PC-3 (cell line): ENCODE results near the gene SHROOM3. TPM values are rescaled to one million over a fixed set of nuclear protein-coding genes. Genes with fewer than 3 reads are reported as not detected.
A peak's percentile ranks its signal among the peaks of the same experiment; 100 is the strongest.

Source experiments
- ATAC-seq: fragments of 200-7000 bp; cut with Tn5 transposase; 2 replicates; pipeline ENCODE4 v1.9.1; 2020; ENCODE audit warnings: mild to moderate bottlenecking, moderate library complexity
- BruUV-seq: library from RNA; stranded (reverse); fragments of 400-500 nt; replicated peaks from 2 replicates; lab custom pipeline; 2021; lab: Mats Ljungman, UMichigan
- CTCF ChIA-PET: fragments of 300-600 bp; sonication (Branson Sonifier 250); formaldehyde crosslinking; loops from one replicate; lab custom pipeline; 2022; ENCODE audit warnings: antibody characterized with exemption; lab: Charles Lee
- POLR2A ChIA-PET: fragments of 300-600 bp; sonication (Branson Sonifier 250); formaldehyde crosslinking; loops from one replicate; lab custom pipeline; 2022; ENCODE audit warnings: antibody characterized with exemption; ENCODE audit not compliant: unreplicated experiment; lab: Charles Lee
- DNase-seq: peaks from one replicate; pipeline ENCODE4 v3.0.0-alpha.2; 2015
- H2AFZ ChIP-seq: fragments of 300-600 bp; sonication (generic); 2 replicates; pipeline ENCODE4 v1.6.0; 2016; ENCODE audit warnings: antibody characterized with exemption, low read length
- H3F3A ChIP-seq: fragments of 300-600 bp; sonication (generic); one replicate; pipeline ENCODE4 v1.6.0; 2017; ENCODE audit warnings: antibody characterized with exemption, low read length, control low read depth, mild to moderate bottlenecking; ENCODE audit not compliant: unreplicated experiment
- H3K27ac ChIP-seq: fragments of 300-600 bp; sonication (generic); 2 replicates; pipeline ENCODE4 v1.5.1; 2016; ENCODE audit warnings: mild to moderate bottlenecking, low read length
- H3K27me3 ChIP-seq: fragments of 300-600 bp; sonication (generic); 2 replicates; pipeline ENCODE4 v1.6.1; 2016; ENCODE audit warnings: low read length, mixed read lengths
- H3K36me3 ChIP-seq: fragments of 300-600 bp; sonication (generic); 2 replicates; pipeline ENCODE4 v1.6.1; 2016; ENCODE audit warnings: low read depth, mixed run types, low read length, mixed read lengths
- H3K4me1 ChIP-seq: fragments of 300-600 bp; sonication (generic); 2 replicates; pipeline ENCODE4 v1.5.1; 2016; ENCODE audit warnings: low read length; ENCODE audit not compliant: insufficient read depth
- H3K4me2 ChIP-seq: fragments of 300-600 bp; sonication (generic); 2 replicates; pipeline ENCODE4 v1.6.0; 2016; ENCODE audit warnings: low read length
- H3K4me3 ChIP-seq: fragments of 300-600 bp; sonication (generic); 2 replicates; pipeline ENCODE4 v1.5.1; 2016; ENCODE audit warnings: mild to moderate bottlenecking, low read length, mixed read lengths
- H3K79me2 ChIP-seq: fragments of 300-600 bp; sonication (generic); 2 replicates; pipeline ENCODE4 v1.6.1; 2017; ENCODE audit warnings: low read length, mixed read lengths
- H3K9ac ChIP-seq: fragments of 300-600 bp; sonication (generic); 2 replicates; pipeline ENCODE4 v1.6.0; 2016; ENCODE audit warnings: mild to moderate bottlenecking, low read length
- H3K9me2 ChIP-seq: fragments of 300-600 bp; sonication (generic); replicated peaks from 2 replicates; pipeline ENCODE4 v1.6.1; 2016; ENCODE audit warnings: mixed run types, low read length, mixed read lengths
- H3K9me3 ChIP-seq: fragments of 300-600 bp; sonication (generic); 2 replicates; pipeline ENCODE4 v1.6.1; 2016; ENCODE audit warnings: low read length, mixed read lengths
- H4K20me1 ChIP-seq: fragments of 300-600 bp; sonication (generic); 2 replicates; pipeline ENCODE4 v1.6.1; 2016; ENCODE audit warnings: low read length, mixed read lengths
- CTCF ChIP-seq: fragments of 300-600 bp; sonication (generic); conservative IDR thresholded peaks from 2 replicates; pipeline ENCODE4 v1.5.1; 2017; ENCODE audit warnings: antibody characterized with exemption, low read depth, mild to moderate bottlenecking, low read length
- EZH2 ChIP-seq: fragments of 300-600 bp; sonication (generic); IDR thresholded peaks from one replicate; pipeline ENCODE4 v1.6.1; 2017; ENCODE audit warnings: antibody characterized with exemption, mild to moderate bottlenecking, low read length; ENCODE audit not compliant: unreplicated experiment
- EZH2phosphoT487 ChIP-seq: fragments of 300-600 bp; sonication (generic); IDR thresholded peaks from 2 replicates; pipeline ENCODE4 v1.6.1; 2018; ENCODE audit warnings: mild to moderate bottlenecking, antibody characterized with exemption, low read length, borderline replicate concordance
- intact Hi-C: fragments of 100-400 bp; cut with micrococcal nuclease; formaldehyde crosslinking; loops from 2 replicates; pipeline ENCODE4 v1.9.0; 2023
- total RNA-seq: library from RNA; depleted of rRNA; stranded (reverse); fragments of >200 nt; gene quantifications from 2 replicates; pipeline ENCODE4 v1.2.3, GENCODE V29; 2014

The SHROOM3 gene
- total RNA-seq, 1 experiment from 2014 or later: 27.8 TPM

GRCh38 chr4:76639288-76639687, 204.3 kb downstream of the SHROOM3 start:
- BruUV-seq: no TSS peak
- no peaks in the 10 kb centered on the region for H3K36me3 ChIP-seq
- POLR2A ChIA-PET: no interaction called here
- no peaks in the 10 kb centered on the region for H3K9me3 ChIP-seq
- CTCF ChIA-PET: no interaction called here
- no peaks in the 10 kb centered on the region for H3K27me3 ChIP-seq
- H3K27ac ChIP-seq: peak overlapping the region; percentile 39
- ATAC-seq (peak; percentile 91), DNase-seq (peak; percentile 82)
- H2AFZ ChIP-seq: no peak overlapping the region
- no peaks in the 10 kb centered on the region for H4K20me1 ChIP-seq
- no peak overlapping the region for H3K4me3 ChIP-seq
- no peaks in the 10 kb centered on the region for H3K9me2 ChIP-seq
- no peak for TF ChIP-seq CTCF
- TF ChIP-seq EZH2phosphoT487: no peak
- no peak for TF ChIP-seq EZH2
- H3K4me1 ChIP-seq: peaks cover 38% of the 10 kb centered on the region
- no peaks in the 10 kb centered on the region for H3K79me2 ChIP-seq
- H3F3A ChIP-seq: no peaks in the 10 kb centered on the region
- H3K9ac ChIP-seq: no peak overlapping the region
- intact Hi-C loops: no loop called here
- H3K4me2 ChIP-seq: peak overlapping the region; percentile 21

- no peak overlapping the region for H3K4me3 ChIP-seq
- POLR2A ChIA-PET: no interaction called here
- H3K9me3 ChIP-seq: no peaks in the 10 kb centered on the region
- no peaks in the 10 kb centered on the region for H4K20me1 ChIP-seq
- CTCF ChIA-PET: no interaction called here
- intact Hi-C loops: no loop called here
- DNase-seq (no peak), ATAC-seq (no peak)
- no peak overlapping the region for H3K27ac ChIP-seq
- H3K4me1 ChIP-seq: peaks cover 36% of the 10 kb centered on the region
- H3K79me2 ChIP-seq: no peaks in the 10 kb centered on the region
- TF ChIP-seq CTCF (no peak), EZH2 (no peak)
- H3K36me3 ChIP-seq: no peaks in the 10 kb centered on the region
- H3K9ac ChIP-seq: no peak overlapping the region
- no peaks in the 10 kb centered on the region for H3F3A ChIP-seq
- H3K9me2 ChIP-seq: no peaks in the 10 kb centered on the region
- H3K27me3 ChIP-seq: no peaks in the 10 kb centered on the region
- no TSS peak for BruUV-seq
- H3K4me2 ChIP-seq: no peak overlapping the region
- no peak overlapping the region for H2AFZ ChIP-seq
Measured at GRCh38 chr4:76640353-76640910, 205.4 kb downstream of the SHROOM3 start.

GRCh38 chr4:76641351-76641750, 206.3 kb downstream of the SHROOM3 start:
- Histone ChIP-seq H3K79me2 (no peaks in the 10 kb centered on the region), H3K27ac (no peak overlapping the region), H2AFZ (no peak overlapping the region), H3K27me3 (no peaks in the 10 kb centered on the region), H3K4me3 (no peak overlapping the region), H3K9me3 (no peaks in the 10 kb centered on the region), H3F3A (no peaks in the 10 kb centered on the region), H3K4me1 (peaks cover 36% of the 10 kb centered on the region), H4K20me1 (no peaks in the 10 kb centered on the region), H3K4me2 (no peak overlapping the region), H3K36me3 (no peaks in the 10 kb centered on the region), H3K9ac (no peak overlapping the region), H3K9me2 (no peaks in the 10 kb centered on the region)
- no TSS peak for BruUV-seq
- ChIA-PET POLR2A (no interaction called here), CTCF (no interaction called here)
- ATAC-seq (no peak), DNase-seq (no peak)
- intact Hi-C loops: no loop called here
- TF ChIP-seq EZH2: no peak
- TF ChIP-seq EZH2phosphoT487: no peak
- TF ChIP-seq CTCF: no peak
